ENCODE results near the gene TNRC6A.

- TF ChIP-seq CTCF (IDR thresholded peaks at IDR 0.05) (no peak), POLR2A (IDR thresholded peaks at IDR 0.05) (no peak)
These were observed 125.2 kb downstream of the TNRC6A start for GRCh38 chr16:24854607-24855171.

Measured in adrenal gland (tissue), 5 donors.